Endothelial cell of umbilical vein (primary cell): Measurements from ENCODE around the gene GSTA1. TPM values are rescaled to one million over a fixed set of nuclear protein-coding genes. Genes with fewer than 3 reads are reported as not detected.
"Not testable (repeated sequence)": the region's sequence is repeated elsewhere in the genome, so short reads cannot be mapped to it uniquely, and the experiment has no call there.

ENCODE experiments used
- BruUV-seq: library from RNA; stranded (reverse); fragments of 400-500 nt; replicated peaks from 2 replicates; lab custom pipeline; 2021; lab: Mats Ljungman, UMichigan
- CTCF ChIA-PET: fragments of 300-600, 350-600 bp; sonication (Branson Sonifier 250); formaldehyde crosslinking; loops from one replicate; lab custom pipeline; 2021; ENCODE audit warnings: antibody characterized with exemption, inconsistent platforms; lab: Charles Lee
- POLR2A ChIA-PET: fragments of 300-600, 350-600 bp; sonication (Branson Sonifier 250); formaldehyde crosslinking; loops from one replicate; lab custom pipeline; 2021; ENCODE audit warnings: antibody characterized with exemption, inconsistent platforms; lab: Charles Lee
- DNase-seq: peaks from one replicate; pipeline ENCODE4 v3.0.0-alpha.2; 2011; ENCODE audit warnings: low read depth, low spot score
- FAIRE-seq: peaks from 2 replicates; lab custom pipeline; 2011; peaks lifted over from hg19 to GRCh38; lab: Jason Lieb, UNC
- H2AFZ ChIP-seq: 2 replicates; pipeline ENCODE4 v1.6.0; 2012; ENCODE audit warnings: low read depth, low read length, control low read depth, inconsistent platforms
- H3K27ac ChIP-seq: 2 replicates; pipeline ENCODE4 v1.5.1; 2011; ENCODE audit warnings: low read depth, mild to moderate bottlenecking, control low read depth, low read length, moderate library complexity; ENCODE audit not compliant: insufficient read depth
- H3K27me3 ChIP-seq, 2 experiments: 2 replicates each; pipeline versions ENCODE4 v1.6.0 to v1.6.1; 2011; ENCODE audit warnings: low read length in 2 of 2, mixed read lengths in 1 of 2; ENCODE audit not compliant: control insufficient read depth in 2 of 2, insufficient read depth in 2 of 2
- H3K36me3 ChIP-seq, 2 experiments: 2 replicates in 1 of 2; 3 replicates in 1 of 2; pipeline ENCODE4 v1.5.1; 2011; ENCODE audit warnings: low read length in 2 of 2, mild to moderate bottlenecking in 1 of 2, moderate library complexity in 1 of 2; ENCODE audit not compliant: control insufficient read depth in 2 of 2, insufficient read depth in 2 of 2; ENCODE audit errors: extremely low read depth in 1 of 2
- H3K4me1 ChIP-seq: 3 replicates; pipeline ENCODE4 v1.5.1; 2011; ENCODE audit warnings: mild to moderate bottlenecking, low read length; ENCODE audit not compliant: control insufficient read depth, insufficient read depth; ENCODE audit errors: extremely low read depth
- H3K4me2 ChIP-seq: 2 replicates; pipeline ENCODE4 v1.6.1; 2011; ENCODE audit warnings: low read length, control low read depth, mixed read lengths; ENCODE audit not compliant: insufficient read depth
- H3K4me3 ChIP-seq, 3 experiments: fragments of 200-600 bp in 1 of 3; sonication (generic), shearing (Covaris generic) in 1 of 3; replicated peaks in 1 of 3; 2 replicates each; pipeline ENCODE4 v1.5.1; 2011 to 2016; ENCODE audit warnings: control low read depth in 3 of 3, low read length in 3 of 3, mild to moderate bottlenecking in 2 of 3, inconsistent platforms in 1 of 3, low read depth in 1 of 3, moderate library complexity in 1 of 3; ENCODE audit not compliant: insufficient read depth in 1 of 3
- H3K79me2 ChIP-seq: 2 replicates; pipeline ENCODE4 v1.6.0; 2012; ENCODE audit warnings: low read length, inconsistent platforms; ENCODE audit not compliant: control insufficient read depth, insufficient read depth
- H3K9ac ChIP-seq: replicated peaks from 2 replicates; pipeline ENCODE3; 2011; ENCODE audit warnings: low read length, control low read depth; ENCODE audit not compliant: insufficient read depth; ENCODE audit errors: extremely low read depth
- H3K9me1 ChIP-seq: replicated peaks from 3 replicates; pipeline ENCODE4 v1.6.0; 2011; ENCODE audit warnings: mild to moderate bottlenecking, low read length; ENCODE audit not compliant: control insufficient read depth, insufficient read depth; ENCODE audit errors: extremely low read depth
- H3K9me3 ChIP-seq: replicated peaks from 2 replicates; pipeline ENCODE4 v1.5.1; 2012; ENCODE audit warnings: low read length, inconsistent platforms; ENCODE audit not compliant: control insufficient read depth, insufficient read depth
- H4K20me1 ChIP-seq: replicated peaks from 2 replicates; pipeline ENCODE3; 2011; ENCODE audit warnings: mild to moderate bottlenecking, low read length; ENCODE audit not compliant: control insufficient read depth, insufficient read depth; ENCODE audit errors: extremely low read depth
- CTCF ChIP-seq, 2 donors: IDR thresholded peaks; 1 replicate in 1 of 2; 2 replicates in 1 of 2; pipeline ENCODE4 v1.5.1; 2011; ENCODE audit warnings: low read length in 2 of 2, mild to moderate bottlenecking in 2 of 2, moderate library complexity in 2 of 2, control low read depth in 1 of 2, inconsistent platforms in 1 of 2, low read depth in 1 of 2; ENCODE audit not compliant: insufficient read depth in 1 of 2; ENCODE audit errors: extremely low read depth in 1 of 2
- EZH2 ChIP-seq: IDR thresholded peaks from 2 replicates; pipeline ENCODE4 v1.6.1; 2012; ENCODE audit warnings: borderline replicate concordance, low read depth, mild to moderate bottlenecking, moderate library complexity, low read length, inconsistent platforms; ENCODE audit not compliant: severe bottlenecking
- FOS ChIP-seq: IDR thresholded peaks from 2 replicates; pipeline ENCODE4 v1.6.1; 2011; ENCODE audit warnings: mild to moderate bottlenecking, low read length, moderate library complexity, borderline replicate concordance; ENCODE audit not compliant: insufficient read depth
- GATA2 ChIP-seq: IDR thresholded peaks from 2 replicates; pipeline ENCODE4 v1.7.0; 2011; ENCODE audit warnings: low read depth, mild to moderate bottlenecking, moderate library complexity, mixed read lengths, low read length; ENCODE audit not compliant: insufficient read length, insufficient read depth
- JUN ChIP-seq: IDR thresholded peaks from 2 replicates; pipeline ENCODE4 v1.6.1; 2011; ENCODE audit warnings: borderline replicate concordance, low read depth; ENCODE audit not compliant: insufficient read length, insufficient read depth
- MAX ChIP-seq: IDR thresholded peaks from 2 replicates; pipeline ENCODE4 v1.6.1; 2011; ENCODE audit not compliant: insufficient read depth, insufficient read length
- MYC ChIP-seq: IDR thresholded peaks from one replicate; pipeline ENCODE4 v1.6.1; 2011; ENCODE audit warnings: mild to moderate bottlenecking, low read depth, low read length
- POLR2A ChIP-seq: IDR thresholded peaks from 2 replicates; pipeline ENCODE4 v1.6.1; 2012; ENCODE audit warnings: low read depth, mild to moderate bottlenecking, control low read depth, low read length
- POLR2AphosphoS5 ChIP-seq: IDR thresholded peaks from 2 replicates; pipeline ENCODE4 v1.6.1; 2012; ENCODE audit warnings: low read depth, mild to moderate bottlenecking, control low read depth, low read length, moderate library complexity; ENCODE audit not compliant: insufficient read depth
- dilution Hi-C: fragments of 300-500 bp; cut with MboI; formaldehyde crosslinking; loops from one replicate; pipeline ENCODE4 v1.15.0; 2019; ENCODE audit warnings: low sequenced_read_pairs; ENCODE audit not compliant: extremely low pct_ligation_motif_present
- intact Hi-C: fragments of 100-400 bp; cut with micrococcal nuclease; formaldehyde crosslinking; loops from one replicate; pipeline ENCODE4 v1.10.0; 2022
- polyA plus RNA-seq, 4 experiments: library from polyadenylated mRNA; depleted of rRNA in 3 of 4; stranded (reverse) in 3 of 4; unstranded in 1 of 4; fragments of >200 nt; gene quantifications; 2 replicates each; pipeline versions ENCODE4 v1.2.1 to v1.2.3, GENCODE V29; 2011 to 2012; ENCODE audit warnings: missing spikeins in 1 of 4
- total RNA-seq: library from RNA; stranded (reverse); gene quantifications from 2 replicates; pipeline ENCODE4 v1.2.3, GENCODE V29; 2021

GSTA1 gene
- total and polyA plus RNA-seq, 2 donors (not counting 3 experiments of a cell fraction or from before 2014, with no cell fraction given): not detected

GRCh38 chr6:52790861-52791260 is 12.8 kb downstream of the GSTA1 start:
- Histone ChIP-seq H3K36me3 (no peaks in the 10 kb centered on the region), H3K9me1 (no peaks in the 10 kb centered on the region), H3K9ac (no peak overlapping the region), H3K4me3 (no peak overlapping the region), H3K9me3 (no peaks in the 10 kb centered on the region), H4K20me1 (no peaks in the 10 kb centered on the region), H3K79me2 (no peaks in the 10 kb centered on the region), H3K4me1 (no peaks in the 10 kb centered on the region), H3K27ac (no peak overlapping the region), H2AFZ (no peak overlapping the region), H3K4me2 (no peak overlapping the region), H3K27me3 (no peaks in the 10 kb centered on the region)
- no peak for TF ChIP-seq FOS
- TF ChIP-seq GATA2: no peak
- TF ChIP-seq POLR2AphosphoS5: no peak
- no peak for TF ChIP-seq CTCF (IDR thresholded peaks at IDR 0.05; ENCODE audit: extremely low read depth in 1 of 2, insufficient read depth in 1 of 2, low read depth in 1 of 2, low read length in 2 of 2)
- TF ChIP-seq MAX: no peak
- TF ChIP-seq MYC: no peak
- no peak for TF ChIP-seq EZH2
- no peak for TF ChIP-seq POLR2A
- no peak for TF ChIP-seq JUN
- FAIRE-seq (no peak), DNase-seq (no peak)
- intact Hi-C loops: no loop called here
- CTCF ChIA-PET: no interaction called here
- BruUV-seq: no TSS peak
- POLR2A ChIA-PET: no interaction called here
- dilution Hi-C loops: no loop called here

- CTCF ChIA-PET, dilution Hi-C loops: not testable (repeated sequence)
These were observed 14.0 kb downstream of the GSTA1 start for GRCh38 chr6:52789658-52790057.

More at GRCh38 chr6:52789658-52790057, 14.0 kb downstream of the GSTA1 start:
- H3K4me2 ChIP-seq, H3K27ac ChIP-seq, H3K79me2 ChIP-seq, H3K36me3 ChIP-seq, H3K4me1 ChIP-seq, H3K9me3 ChIP-seq, FAIRE-seq, intact Hi-C loops, DNase-seq, H3K4me3 ChIP-seq, H2AFZ ChIP-seq, H3K27me3 ChIP-seq, H4K20me1 ChIP-seq, BruUV-seq, POLR2A ChIA-PET, H3K9ac ChIP-seq, H3K9me1 ChIP-seq: not testable (repeated sequence)
